NT2/D1 (cell line): ENCODE measurements around the gene BPIFB4.

Source experiments
- DNase-seq: peaks from one replicate; pipeline ENCODE4 v3.0.0-alpha.2; 2011; ENCODE audit warnings: low read depth, low spot score
- H3K27me3 ChIP-seq: 2 replicates; pipeline ENCODE4 v1.6.0; 2011; ENCODE audit warnings: mild to moderate bottlenecking; ENCODE audit not compliant: insufficient read length, insufficient read depth
- H3K36me3 ChIP-seq: 2 replicates; pipeline ENCODE4 v1.6.1; 2011; ENCODE audit warnings: mild to moderate bottlenecking, low read length, mixed read lengths; ENCODE audit not compliant: insufficient read depth, insufficient read length
- H3K4me1 ChIP-seq: 2 replicates; pipeline ENCODE4 v1.5.1; 2011; ENCODE audit not compliant: insufficient read depth, insufficient read length
- H3K4me3 ChIP-seq: 2 replicates; pipeline ENCODE4 v1.5.1; 2011; ENCODE audit warnings: low read depth; ENCODE audit not compliant: insufficient read length
- H3K9ac ChIP-seq: 2 replicates; pipeline ENCODE4 v1.6.0; 2011; ENCODE audit warnings: low read depth; ENCODE audit not compliant: insufficient read length
- H3K9me3 ChIP-seq: 2 replicates; pipeline ENCODE4 v1.5.1; 2011; ENCODE audit warnings: mild to moderate bottlenecking, low read length; ENCODE audit not compliant: insufficient read depth
- SUZ12 ChIP-seq: IDR thresholded peaks from 2 replicates; pipeline ENCODE4 v1.6.1; 2011; ENCODE audit not compliant: insufficient read length, insufficient read depth; ENCODE audit errors: extremely low read depth
- YY1 ChIP-seq: IDR thresholded peaks from 2 replicates; pipeline ENCODE4 v1.6.1; 2011; ENCODE audit not compliant: insufficient read length, insufficient read depth
- ZNF274 ChIP-seq: IDR thresholded peaks from 2 replicates; pipeline ENCODE4 v1.6.1; 2011; ENCODE audit warnings: mild to moderate bottlenecking, low read depth, low read length

The BPIFB4 gene

DNA sequence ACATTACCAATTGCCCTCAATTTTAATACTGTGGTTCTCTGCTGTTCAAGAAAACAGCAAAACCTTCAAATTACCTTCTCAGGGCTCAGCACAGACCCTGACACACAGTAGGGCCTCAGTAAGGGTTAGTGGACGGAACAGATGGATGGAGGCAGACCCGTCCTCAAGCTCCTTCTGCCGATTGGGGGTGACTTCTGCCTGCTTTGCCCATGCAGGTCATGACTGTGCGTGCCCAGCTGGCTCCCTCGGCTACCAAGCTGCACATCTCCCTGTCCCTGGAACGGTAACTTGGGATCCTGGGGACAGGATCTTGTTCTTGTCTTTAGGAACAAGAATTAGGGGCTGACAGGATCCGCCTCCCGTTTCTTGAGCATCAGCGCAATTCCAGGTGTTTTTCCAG lies 9.8 kb upstream of the BPIFB4 start:
- TF ChIP-seq ZNF274 (no peak), SUZ12 (no peak), YY1 (no peak)
- no peaks in the 10 kb centered on the region for H3K36me3 ChIP-seq
- no peaks in the 10 kb centered on the region for H3K9me3 ChIP-seq
- H3K9ac ChIP-seq = no peak overlapping the region
- no peaks in the 10 kb centered on the region for H3K4me1 ChIP-seq
- no peak overlapping the region for H3K4me3 ChIP-seq
- DNase-seq = no peak
- H3K27me3 ChIP-seq = no peaks in the 10 kb centered on the region

GRCh38 chr20:33070111-33071053 lies 9.1 kb upstream of the BPIFB4 start:
- Histone ChIP-seq H3K4me1 (no peaks in the 10 kb centered on the region), H3K36me3 (no peaks in the 10 kb centered on the region), H3K27me3 (no peaks in the 10 kb centered on the region), H3K4me3 (no peak overlapping the region), H3K9me3 (no peaks in the 10 kb centered on the region), H3K9ac (no peak overlapping the region)
- TF ChIP-seq YY1 (no peak), SUZ12 (no peak), ZNF274 (no peak)
- DNase-seq = no peak

DNA sequence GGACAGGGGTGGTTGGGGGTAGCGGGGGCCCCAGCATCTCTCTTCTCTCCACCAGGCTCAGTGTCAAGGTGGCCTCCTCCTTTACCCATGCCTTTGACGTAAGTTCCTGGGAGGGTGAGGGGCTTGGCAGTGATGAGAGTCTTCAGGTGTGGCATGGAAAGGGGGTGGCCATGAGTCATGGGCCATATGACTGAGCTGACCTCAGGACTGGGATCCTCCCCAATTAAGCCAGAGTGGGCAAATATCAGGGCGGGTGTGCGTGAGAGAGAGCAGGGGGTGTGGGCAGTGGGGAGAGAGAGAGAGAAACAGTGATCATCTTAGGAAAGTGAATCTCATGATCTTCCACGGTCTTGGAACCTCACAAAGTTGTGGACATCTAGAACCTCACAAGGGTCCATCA lies 8.2 kb upstream of the BPIFB4 start:
- DNase-seq = no peak
- Histone ChIP-seq H3K9ac (no peak overlapping the region), H3K4me3 (no peak overlapping the region), H3K9me3 (no peaks in the 10 kb centered on the region), H3K4me1 (no peaks in the 10 kb centered on the region), H3K36me3 (no peaks in the 10 kb centered on the region), H3K27me3 (no peaks in the 10 kb centered on the region)
- no peak for TF ChIP-seq SUZ12
- no peak for TF ChIP-seq ZNF274
- TF ChIP-seq YY1 = no peak

- TF ChIP-seq SUZ12 (no peak), ZNF274 (no peak), YY1 (no peak)
- DNase-seq = no peak
- H3K36me3 ChIP-seq = no peaks in the 10 kb centered on the region
- H3K4me3 ChIP-seq = no peak overlapping the region
- H3K9ac ChIP-seq = no peak overlapping the region
- no peaks in the 10 kb centered on the region for H3K9me3 ChIP-seq
- peaks cover 2% of the 10 kb centered on the region for H3K4me1 ChIP-seq
- no peaks in the 10 kb centered on the region for H3K27me3 ChIP-seq
Observed at GRCh38 chr20:33072362-33072761, 7.1 kb upstream of the BPIFB4 start.

DNA sequence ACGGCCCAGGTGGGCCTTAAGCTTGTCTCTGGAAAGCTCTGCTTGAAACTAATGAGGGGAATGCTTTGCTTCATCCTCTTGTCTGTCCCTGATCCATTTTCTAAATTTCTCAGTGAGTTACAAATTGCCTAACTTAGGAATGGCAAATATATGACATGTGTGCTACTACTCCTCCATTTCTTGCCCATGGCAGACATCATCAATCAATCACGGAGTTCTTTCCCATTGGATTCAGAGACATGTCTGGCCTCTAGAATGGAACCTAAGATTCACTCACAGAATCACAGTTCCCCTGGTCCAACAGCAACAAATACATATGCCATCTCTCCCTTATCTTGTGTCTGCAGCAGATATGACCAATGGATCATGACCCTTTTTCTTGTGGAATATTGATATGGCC lies 6.6 kb upstream of the BPIFB4 start:
- no peak overlapping the region for H3K9ac ChIP-seq

GRCh38 chr20:33074675-33075074 lies 4.8 kb upstream of the BPIFB4 start:
- no peaks in the 10 kb centered on the region for H3K9me3 ChIP-seq
- peaks cover 7% of the 10 kb centered on the region for H3K4me1 ChIP-seq
- no peak overlapping the region for H3K9ac ChIP-seq
- no peak for DNase-seq
- TF ChIP-seq YY1 (no peak), ZNF274 (no peak), SUZ12 (no peak)
- H3K36me3 ChIP-seq = no peaks in the 10 kb centered on the region
- H3K27me3 ChIP-seq = no peaks in the 10 kb centered on the region
- no peak overlapping the region for H3K4me3 ChIP-seq

More for the DNA sequence above, 6.6 kb upstream of the BPIFB4 start:
- peaks cover 7% of the 10 kb centered on the region for H3K4me1 ChIP-seq
- TF ChIP-seq ZNF274 (no peak), YY1 (no peak), SUZ12 (no peak)
- no peak for DNase-seq
- H3K9me3 ChIP-seq = no peaks in the 10 kb centered on the region
- H3K36me3 ChIP-seq = no peaks in the 10 kb centered on the region
- no peaks in the 10 kb centered on the region for H3K27me3 ChIP-seq
- no peak overlapping the region for H3K4me3 ChIP-seq

- H3K9me3 ChIP-seq = no peaks in the 10 kb centered on the region
- DNase-seq = no peak
- no peaks in the 10 kb centered on the region for H3K27me3 ChIP-seq
- no peak for TF ChIP-seq YY1
- TF ChIP-seq SUZ12 = no peak
- TF ChIP-seq ZNF274 = no peak
- no peak overlapping the region for H3K9ac ChIP-seq
- H3K4me3 ChIP-seq = no peak overlapping the region
- peaks cover 7% of the 10 kb centered on the region for H3K4me1 ChIP-seq
- no peaks in the 10 kb centered on the region for H3K36me3 ChIP-seq
Observed at GRCh38 chr20:33075281-33075680, 4.2 kb upstream of the BPIFB4 start.
